Measurements from ENCODE around the gene HCST. TPM values are rescaled to one million over a fixed set of nuclear protein-coding genes. Genes with fewer than 3 reads are reported as not detected.
A peak's percentile ranks its signal among the peaks of the same experiment; 100 is the strongest.
"Not testable (repeated sequence)": the region's sequence is repeated elsewhere in the genome, so short reads cannot be mapped to it uniquely, and the experiment has no call there.

HCST gene
- total and polyA plus RNA-seq, 5 donors, result 2.3 to 4.4 (median 2.6) TPM

GRCh38 chr19:35882114-35882832, 20.1 kb upstream of the HCST start:
- Histone ChIP-seq H3K27ac (ENCODE audit: low read length) (no peak overlapping the region), H3K4me3 (ENCODE audit: low read length) (no peak overlapping the region), H3K27me3 (ENCODE audit: control insufficient read depth, insufficient read depth) (no peaks in the 10 kb centered on the region), H3K4me1 (ENCODE audit: control insufficient read depth, insufficient read depth, low read length) (no peaks in the 10 kb centered on the region), H3K9me3 (ENCODE audit: control insufficient read depth, low read length) (no peaks in the 10 kb centered on the region)
- DNase-seq (no peak), ATAC-seq (no peak)
- WGBS, result 19% methylated on average over 8 of the region's 8 CpGs
- intact Hi-C loops (cut with DNase I), result loop anchor here in 3 of 4 donors (5.0 to 10.0 kb wide), 2 partner anchors 50 to 53 kb away; partner anchors contain the start of gene LRFN3 (in 1 of the 3)

GRCh38 chr19:35883882-35884281, 18.4 kb upstream of the HCST start:
- intact Hi-C loops (cut with DNase I), result loop anchor here in 3 of 4 donors (5.0 to 10.0 kb wide), 2 partner anchors 48 to 51 kb away; partner anchors contain the start of gene LRFN3 (in 1 of the 3)
- no peak for ATAC-seq

GRCh38 chr19:35885225-35885738, 17.0 kb upstream of the HCST start:
- WGBS, result 90% methylated on average over 6 of the region's 6 CpGs
- Histone ChIP-seq H3K4me1 (ENCODE audit: control insufficient read depth, insufficient read depth, low read length) (no peaks in the 10 kb centered on the region), H3K27ac (ENCODE audit: low read length) (no peak overlapping the region), H3K27me3 (ENCODE audit: control insufficient read depth, insufficient read depth) (no peaks in the 10 kb centered on the region), H3K9me3 (ENCODE audit: control insufficient read depth, low read length) (no peaks in the 10 kb centered on the region), H3K4me3 (ENCODE audit: low read length) (no peak overlapping the region)
- ATAC-seq, result no peak
- peak in 1 of 3 donors; percentile 27 for DNase-seq
- intact Hi-C loops (cut with DNase I), result loop anchor here in 1 of 4 donors (10.0 kb wide), 1 partner anchor 50 kb away; the partner anchor contains the start of gene LRFN3

More at GRCh38 chr19:35883882-35884281, 18.4 kb upstream of the HCST start:
- no peak for DNase-seq
- no peaks in the 10 kb centered on the region for H3K27me3 ChIP-seq (ENCODE audit: control insufficient read depth, insufficient read depth)
- H3K9me3 ChIP-seq (ENCODE audit: control insufficient read depth, low read length), result no peaks in the 10 kb centered on the region
- no peak overlapping the region for H3K4me3 ChIP-seq (ENCODE audit: low read length)
- no peak overlapping the region for H3K27ac ChIP-seq (ENCODE audit: low read length)
- 70% methylated on average over 2 of the region's 2 CpGs for WGBS
- no peaks in the 10 kb centered on the region for H3K4me1 ChIP-seq (ENCODE audit: control insufficient read depth, insufficient read depth, low read length)

DNA sequence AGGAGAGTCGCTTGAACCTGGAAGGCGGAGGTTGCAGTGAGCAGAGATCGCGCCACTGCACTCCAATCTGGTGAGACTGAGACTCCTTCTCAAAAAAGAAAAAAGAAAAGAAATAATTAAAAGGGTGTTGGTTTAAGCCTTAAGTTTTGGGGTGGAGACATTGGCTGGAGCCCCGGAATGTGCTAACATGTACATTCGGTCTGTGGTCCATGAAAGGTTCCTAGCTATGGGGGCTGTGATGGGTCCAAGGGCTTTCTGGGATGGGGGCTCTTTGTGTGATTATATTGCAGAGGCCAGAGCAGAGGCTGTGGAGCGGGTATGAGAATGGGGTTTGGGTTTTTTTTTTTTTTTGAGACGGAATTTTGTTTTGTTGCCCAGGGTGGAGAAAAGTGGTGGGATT, 16.4 kb upstream of the HCST start:
- no peaks in the 10 kb centered on the region for H3K9me3 ChIP-seq (ENCODE audit: control insufficient read depth, low read length)
- DNase-seq, result no peak
- H3K27me3 ChIP-seq (ENCODE audit: control insufficient read depth, insufficient read depth), result no peaks in the 10 kb centered on the region
- no peak overlapping the region for H3K4me3 ChIP-seq (ENCODE audit: low read length)
- intact Hi-C loops (cut with DNase I), result loop anchor here in 1 of 4 donors (10.0 kb wide), 1 partner anchor 49 kb away; the partner anchor contains the start of gene LRFN3
- H3K4me1 ChIP-seq (ENCODE audit: control insufficient read depth, insufficient read depth, low read length), result no peaks in the 10 kb centered on the region
- ATAC-seq, result no peak
- WGBS, result 95% methylated on average over 8 of the region's 8 CpGs
- H3K27ac ChIP-seq (ENCODE audit: low read length), result no peak overlapping the region

- 90% methylated on average over 5 of the region's 5 CpGs for WGBS
- Histone ChIP-seq H3K4me1 (ENCODE audit: control insufficient read depth, insufficient read depth, low read length) (no peaks in the 10 kb centered on the region), H3K9me3 (ENCODE audit: control insufficient read depth, low read length) (no peaks in the 10 kb centered on the region), H3K4me3 (ENCODE audit: low read length) (no peak overlapping the region), H3K27me3 (ENCODE audit: control insufficient read depth, insufficient read depth) (no peaks in the 10 kb centered on the region), H3K27ac (ENCODE audit: low read length) (no peak overlapping the region)
- intact Hi-C loops (cut with DNase I), result loop anchor here in 1 of 4 donors (10.0 kb wide), 1 partner anchor 48 kb away; the partner anchor contains the start of gene LRFN3
- DNase-seq (no peak), ATAC-seq (no peak)
Observed at GRCh38 chr19:35887197-35887596, 15.1 kb upstream of the HCST start.

- 93% methylated on average over 9 of the region's 9 CpGs for WGBS
- intact Hi-C loops (cut with DNase I), result loop anchor here in 1 of 4 donors (10.0 kb wide), 1 partner anchor 46 kb away; the partner anchor contains the start of gene LRFN3
- Histone ChIP-seq H3K27ac (ENCODE audit: low read length) (no peak overlapping the region), H3K27me3 (ENCODE audit: control insufficient read depth, insufficient read depth) (no peaks in the 10 kb centered on the region), H3K4me1 (ENCODE audit: control insufficient read depth, insufficient read depth, low read length) (no peaks in the 10 kb centered on the region), H3K9me3 (ENCODE audit: control insufficient read depth, low read length) (no peaks in the 10 kb centered on the region), H3K4me3 (ENCODE audit: low read length) (no peak overlapping the region)
- DNase-seq (peak in 1 of 3 donors; percentile 2), ATAC-seq (no peak)
Observed at GRCh38 chr19:35888398-35888797, 13.9 kb upstream of the HCST start.

DNA sequence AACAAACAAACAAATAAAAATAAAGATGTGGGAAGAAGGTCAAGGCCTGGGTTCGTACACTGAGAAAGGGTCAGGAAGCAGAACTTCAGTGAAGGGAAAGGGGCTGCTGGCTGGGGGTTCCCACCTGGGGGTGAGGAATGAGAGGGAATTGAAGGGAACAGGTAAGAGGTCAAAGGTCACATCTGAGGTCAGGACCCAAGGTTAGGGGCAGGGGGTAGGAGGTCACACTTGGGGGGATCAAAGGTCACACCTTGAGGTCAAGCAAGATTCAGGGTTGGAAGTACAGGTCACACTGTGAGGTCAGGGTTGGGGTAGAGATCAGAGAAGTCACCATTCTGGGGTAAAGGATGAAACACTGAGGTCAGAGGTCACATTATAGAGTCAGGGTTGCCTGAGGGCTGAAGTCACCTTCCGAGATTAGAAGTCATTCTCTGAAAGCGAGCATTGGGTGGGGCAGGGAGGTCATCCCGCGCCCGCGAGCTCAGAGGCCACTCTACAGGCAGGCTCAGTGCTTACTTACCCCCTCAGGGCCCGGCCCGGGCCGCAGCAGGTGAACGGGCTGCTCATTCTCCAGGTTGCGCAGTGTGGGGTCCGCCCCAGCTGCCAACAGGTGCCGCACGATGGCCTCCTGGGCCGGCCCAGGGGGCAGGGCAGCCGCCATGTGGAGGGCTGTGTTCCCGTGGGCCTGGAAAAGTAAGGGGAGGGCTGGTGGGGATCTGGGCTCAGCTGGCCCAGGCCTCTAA, 12.8 kb upstream of the HCST start:
- WGBS, result 93% methylated on average over 18 of the region's 18 CpGs
- Histone ChIP-seq H3K4me1 (ENCODE audit: control insufficient read depth, insufficient read depth, low read length) (no peaks in the 10 kb centered on the region), H3K9me3 (ENCODE audit: control insufficient read depth, low read length) (no peaks in the 10 kb centered on the region), H3K27ac (ENCODE audit: low read length) (no peak overlapping the region), H3K4me3 (ENCODE audit: low read length) (no peak overlapping the region), H3K27me3 (ENCODE audit: control insufficient read depth, insufficient read depth) (no peaks in the 10 kb centered on the region)
- ATAC-seq, result peak; percentile 24 to 32
- DNase-seq, result peak in 2 of 3 donors; percentile 11 to 28
- intact Hi-C loops (cut with DNase I), result loop anchor here in 1 of 4 donors (10.0 kb wide), 1 partner anchor 45 kb away; the partner anchor contains the start of gene LRFN3

- ATAC-seq, result peak in 1 of 2 donors; percentile 12
- Histone ChIP-seq H3K27me3 (ENCODE audit: control insufficient read depth, insufficient read depth) (no peaks in the 10 kb centered on the region), H3K27ac (ENCODE audit: low read length) (no peak overlapping the region), H3K4me3 (ENCODE audit: low read length) (no peak overlapping the region), H3K4me1 (ENCODE audit: control insufficient read depth, insufficient read depth, low read length) (no peaks in the 10 kb centered on the region), H3K9me3 (ENCODE audit: control insufficient read depth, low read length) (no peaks in the 10 kb centered on the region)
- 92% methylated on average over 13 of the region's 13 CpGs for WGBS
- intact Hi-C loops (cut with DNase I), result no loop called here
- peak in 1 of 3 donors; percentile 54 for DNase-seq
Observed at GRCh38 chr19:35890113-35890650, 12.1 kb upstream of the HCST start.

DNA sequence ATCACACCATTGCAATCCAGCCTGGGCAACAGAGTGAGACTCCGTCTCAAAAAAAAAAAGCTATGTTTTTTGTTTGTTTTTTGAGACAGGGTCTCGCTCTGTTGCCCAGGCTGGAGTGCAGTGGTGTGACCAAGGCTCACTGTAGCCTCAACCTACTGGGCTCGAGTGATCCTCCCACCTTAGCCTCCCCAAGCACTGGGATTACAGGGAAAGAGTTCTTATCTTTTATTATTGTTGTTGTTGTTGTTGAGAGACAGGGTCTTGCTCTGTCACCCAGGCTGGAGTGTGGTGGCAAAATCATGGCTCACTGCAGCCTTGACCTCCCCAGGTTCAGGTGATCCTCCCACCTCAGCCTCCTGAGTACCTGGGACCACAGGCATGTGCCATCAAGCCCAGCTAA, 10.5 kb upstream of the HCST start:
- ATAC-seq; H3K4me1 ChIP-seq (ENCODE audit: control insufficient read depth, insufficient read depth, low read length); H3K4me3 ChIP-seq (ENCODE audit: low read length); H3K27me3 ChIP-seq (ENCODE audit: control insufficient read depth, insufficient read depth); H3K27ac ChIP-seq (ENCODE audit: low read length); intact Hi-C loops (cut with DNase I); H3K9me3 ChIP-seq (ENCODE audit: control insufficient read depth, low read length): not testable (repeated sequence)
- 94% methylated on average over 3 of the region's 3 CpGs for WGBS
- peak in 2 of 3 donors; percentile 9 to 10 for DNase-seq

GRCh38 chr19:35894342-35894741, 8.0 kb upstream of the HCST start:
- DNase-seq (peak in 2 of 3 donors; percentile 1 to 2), ATAC-seq (no peak)
- no peaks in the 10 kb centered on the region for H3K27me3 ChIP-seq (ENCODE audit: control insufficient read depth, insufficient read depth)
- H3K9me3 ChIP-seq (ENCODE audit: control insufficient read depth, low read length), result no peaks in the 10 kb centered on the region
- no peak overlapping the region for H3K4me3 ChIP-seq (ENCODE audit: low read length)
- H3K27ac ChIP-seq (ENCODE audit: low read length), result no peak overlapping the region
- intact Hi-C loops (cut with DNase I), result no loop called here
- no peaks in the 10 kb centered on the region for H3K4me1 ChIP-seq (ENCODE audit: control insufficient read depth, insufficient read depth, low read length)
- 96% methylated on average over 2 of the region's 2 CpGs for WGBS

All from right cardiac atrium (tissue), 5 donors.